H9 (cell line): Measurements from ENCODE around the gene BRD3OS. TPM values are rescaled to one million over a fixed set of nuclear protein-coding genes. Genes with fewer than 3 reads are reported as not detected.

Experiments used
- DNase-seq: peaks from one replicate; pipeline ENCODE4 v3.0.0-alpha.2; 2017
- H2AFZ ChIP-seq: one replicate; pipeline ENCODE4 v1.6.1; 2013; ENCODE audit warnings: mild to moderate bottlenecking, low read length, control low read depth, moderate library complexity
- H2AK5ac ChIP-seq: 2 replicates; pipeline ENCODE4 v1.6.1; 2013; ENCODE audit warnings: low read length, control low read depth, mixed read lengths; ENCODE audit not compliant: insufficient read length
- H2BK120ac ChIP-seq: one replicate; pipeline ENCODE4 v1.6.1; 2013; ENCODE audit warnings: low read depth, mild to moderate bottlenecking, low read length, control low read depth, inconsistent platforms; ENCODE audit not compliant: poor library complexity, severe bottlenecking
- H2BK12ac ChIP-seq: 2 replicates; pipeline ENCODE4 v1.6.1; 2013; ENCODE audit warnings: low read length, control low read depth, mixed read lengths, low read depth; ENCODE audit not compliant: insufficient read length
- H2BK15ac ChIP-seq: 2 replicates; pipeline ENCODE4 v1.6.1; 2013; ENCODE audit warnings: low read depth, low read length, control low read depth
- H2BK20ac ChIP-seq: one replicate; pipeline ENCODE4 v1.6.1; 2013; ENCODE audit warnings: low read depth, mild to moderate bottlenecking, low read length, control low read depth, inconsistent platforms; ENCODE audit not compliant: poor library complexity, severe bottlenecking
- H2BK5ac ChIP-seq: 2 replicates; pipeline ENCODE4 v1.6.1; 2013; ENCODE audit warnings: low read length, control low read depth, mixed read lengths; ENCODE audit not compliant: insufficient read length
- H3K14ac ChIP-seq: 2 replicates; pipeline ENCODE4 v1.6.1; 2013; ENCODE audit warnings: low read length, control low read depth; ENCODE audit not compliant: insufficient read depth
- H3K18ac ChIP-seq: 2 replicates; pipeline ENCODE4 v1.6.1; 2013; ENCODE audit warnings: low read depth, mild to moderate bottlenecking, mixed read lengths, low read length, control low read depth; ENCODE audit not compliant: insufficient read length
- H3K23ac ChIP-seq: 2 replicates; pipeline ENCODE4 v1.6.1; 2013; ENCODE audit warnings: low read length, control low read depth, mixed read lengths, low read depth; ENCODE audit not compliant: insufficient read length
- H3K23me2 ChIP-seq: 2 replicates; pipeline ENCODE4 v1.6.1; 2013; ENCODE audit warnings: low read depth, mild to moderate bottlenecking, mixed read lengths, low read length, control low read depth; ENCODE audit not compliant: insufficient read length, poor library complexity, severe bottlenecking
- H3K27ac ChIP-seq: 2 replicates; pipeline ENCODE4 v1.5.1; 2013; ENCODE audit warnings: low read length, control low read depth, mixed read lengths, low read depth; ENCODE audit not compliant: insufficient read length
- H3K27me3 ChIP-seq: 2 replicates; pipeline ENCODE4 v1.6.1; 2013; ENCODE audit warnings: low read length, control low read depth, inconsistent platforms; ENCODE audit not compliant: insufficient read depth
- H3K4ac ChIP-seq: 2 replicates; pipeline ENCODE4 v1.6.1; 2013; ENCODE audit warnings: low read depth, mild to moderate bottlenecking, control low read depth, inconsistent platforms, low read length, moderate library complexity
- H3K4me1 ChIP-seq: 2 replicates; pipeline ENCODE4 v1.6.1; 2013; ENCODE audit warnings: low read length, control low read depth, inconsistent platforms; ENCODE audit not compliant: insufficient read depth
- H3K4me2 ChIP-seq: 2 replicates; pipeline ENCODE4 v1.6.1; 2013; ENCODE audit warnings: low read length, control low read depth, mixed read lengths; ENCODE audit not compliant: insufficient read length, insufficient read depth
- H3K56ac ChIP-seq: 2 replicates; pipeline ENCODE4 v1.6.1; 2013; ENCODE audit warnings: low read depth, mild to moderate bottlenecking, mixed read lengths, low read length, control low read depth; ENCODE audit not compliant: insufficient read length
- H3K79me1 ChIP-seq: 2 replicates; pipeline ENCODE4 v1.6.1; 2013; ENCODE audit warnings: low read depth, mild to moderate bottlenecking, moderate library complexity, low read length, control low read depth, inconsistent platforms; ENCODE audit not compliant: insufficient read depth, poor library complexity, severe bottlenecking
- H3K79me2 ChIP-seq: 2 replicates; pipeline ENCODE4 v1.6.1; 2013; ENCODE audit warnings: low read length, control low read depth, inconsistent platforms; ENCODE audit not compliant: insufficient read depth
- H3K9ac ChIP-seq: 2 replicates; pipeline ENCODE4 v1.6.1; 2013; ENCODE audit warnings: low read length, control low read depth, mixed read lengths; ENCODE audit not compliant: insufficient read length; ENCODE audit errors: extremely low read depth
- H3K9me3 ChIP-seq: one replicate; pipeline ENCODE4 v1.6.1; 2013; ENCODE audit warnings: low read depth, low read length, inconsistent platforms; ENCODE audit not compliant: control insufficient read depth
- H3T11ph ChIP-seq: one replicate; pipeline ENCODE4 v1.6.1; 2013; ENCODE audit warnings: mild to moderate bottlenecking, low read length, control low read depth, inconsistent platforms
- H4K20me1 ChIP-seq: one replicate; pipeline ENCODE4 v1.6.1; 2013; ENCODE audit not compliant: control insufficient read depth, insufficient read length, insufficient read depth
- H4K5ac ChIP-seq: 2 replicates; pipeline ENCODE4 v1.6.1; 2013; ENCODE audit warnings: low read depth, mild to moderate bottlenecking, mixed read lengths, low read length, control low read depth; ENCODE audit not compliant: insufficient read length
- H4K8ac ChIP-seq: replicated peaks from 2 replicates; pipeline ENCODE4 v1.6.1; 2013; ENCODE audit warnings: low read length, control low read depth, mixed read lengths, low read depth; ENCODE audit not compliant: insufficient read length
- H4K91ac ChIP-seq: 2 replicates; pipeline ENCODE4 v1.6.1; 2013; ENCODE audit warnings: low read depth, mild to moderate bottlenecking, moderate library complexity, mixed read lengths, low read length, control low read depth; ENCODE audit not compliant: insufficient read length
- H3K27ac Mint-ChIP-seq, 3 experiments: 2 replicates in 2 of 3; 3 replicates in 1 of 3; pipeline ENCODE4 v1.8.0; 2020 to 2021; ENCODE audit warnings: mixed read lengths in 3 of 3, mild to moderate bottlenecking in 1 of 3, moderate library complexity in 1 of 3
- H3K27me3 Mint-ChIP-seq: 2 replicates; pipeline ENCODE4 v1.8.0; 2021; ENCODE audit warnings: low read depth, mild to moderate bottlenecking, moderate library complexity, mixed read lengths
- H3K36me3 Mint-ChIP-seq, 3 experiments: 2 replicates in 2 of 3; 3 replicates in 1 of 3; pipeline ENCODE4 v1.8.0; 2020 to 2021; ENCODE audit warnings: low read depth in 3 of 3, mixed read lengths in 3 of 3; ENCODE audit not compliant: insufficient read depth in 1 of 3
- H3K4me1 Mint-ChIP-seq, 2 experiments: 2 replicates each; pipeline ENCODE4 v1.8.0; 2020; ENCODE audit warnings: mixed read lengths in 2 of 2
- H3K4me3 Mint-ChIP-seq, 2 experiments: 2 replicates in 1 of 2; 3 replicates in 1 of 2; pipeline ENCODE4 v1.8.0; 2020 to 2021; ENCODE audit warnings: mild to moderate bottlenecking in 2 of 2, mixed read lengths in 2 of 2, moderate library complexity in 1 of 2
- H3K9me3 Mint-ChIP-seq, 2 experiments: 2 replicates in 1 of 2; 3 replicates in 1 of 2; pipeline ENCODE4 v1.8.0; 2020; ENCODE audit warnings: mild to moderate bottlenecking in 2 of 2, mixed read lengths in 2 of 2, moderate library complexity in 1 of 2
- CTCF ChIP-seq: fragments of 200-600 bp; sonication (generic); conservative IDR thresholded peaks from 3 replicates; pipeline ENCODE4 v1.8.0; 2021; ENCODE audit warnings: antibody characterized with exemption, mild to moderate bottlenecking
- WGBS: extraction: QIAGEN DNeasy Blood & Tissue Kit; methylation state at CpG from one replicate; pipeline ENCODE4 v1.1.7; 2013; ENCODE audit warnings: missing lambda C conversion rate, low lambda C conversion rate, mixed read lengths; ENCODE audit not compliant: insufficient read length; ENCODE audit errors: extremely low coverage; 5-methylcytosine and 5-hydroxymethylcytosine counted together
- total RNA-seq: library from RNA; stranded (reverse); gene quantifications from 2 replicates; pipeline ENCODE4 v1.2.1, GENCODE V29; 2021

Gene BRD3OS
- total RNA-seq, 1 experiment from 2014 or later = 16.4 TPM

GRCh38 chr9:134047868-134048581 is 22.7 kb downstream of the BRD3OS start:
- Histone ChIP-seq H4K20me1 (no peaks in the 10 kb centered on the region), H2AFZ (no peak overlapping the region), H3K4ac (no peak overlapping the region), H4K8ac (no peak overlapping the region), H3K23me2 (no peaks in the 10 kb centered on the region), H4K5ac (no peak overlapping the region), H2BK5ac (no peak overlapping the region), H2AK5ac (no peak overlapping the region), H3K27me3 (no peaks in the 10 kb centered on the region), H3K9me3 (no peaks in the 10 kb centered on the region), H3K9ac (no peak overlapping the region), H3T11ph (no peak overlapping the region), H2BK15ac (no peak overlapping the region), H3K18ac (no peak overlapping the region), H2BK20ac (no peak overlapping the region), H3K4me1 (no peaks in the 10 kb centered on the region), H3K56ac (no peak overlapping the region), H3K23ac (no peak overlapping the region), H2BK120ac (no peak overlapping the region), H2BK12ac (no peak overlapping the region), H3K14ac (no peak overlapping the region), H4K91ac (no peak overlapping the region), H3K27ac (no peak overlapping the region), H3K79me1 (no peaks in the 10 kb centered on the region), H3K79me2 (no peaks in the 10 kb centered on the region), H3K4me2 (no peak overlapping the region)
- no CpG with 5 or more reads among the region's 53 CpGs for WGBS
- no peaks in the 10 kb centered on the region for H3K27me3 Mint-ChIP-seq
- H3K36me3 Mint-ChIP-seq = peaks cover 29 to 84% (median 84%) of the 10 kb centered on the region in 3 experiments
- no peaks in the 10 kb centered on the region for H3K9me3 Mint-ChIP-seq
- TF ChIP-seq CTCF = no peak
- no peak overlapping the region; a peak in 1 of 7 replicates for H3K27ac Mint-ChIP-seq
- no peak for DNase-seq
- no peaks in the 10 kb centered on the region for H3K4me1 Mint-ChIP-seq
- no peak overlapping the region for H3K4me3 Mint-ChIP-seq
